Measurements from ENCODE around the gene AFAP1.

Gene AFAP1

DNA sequence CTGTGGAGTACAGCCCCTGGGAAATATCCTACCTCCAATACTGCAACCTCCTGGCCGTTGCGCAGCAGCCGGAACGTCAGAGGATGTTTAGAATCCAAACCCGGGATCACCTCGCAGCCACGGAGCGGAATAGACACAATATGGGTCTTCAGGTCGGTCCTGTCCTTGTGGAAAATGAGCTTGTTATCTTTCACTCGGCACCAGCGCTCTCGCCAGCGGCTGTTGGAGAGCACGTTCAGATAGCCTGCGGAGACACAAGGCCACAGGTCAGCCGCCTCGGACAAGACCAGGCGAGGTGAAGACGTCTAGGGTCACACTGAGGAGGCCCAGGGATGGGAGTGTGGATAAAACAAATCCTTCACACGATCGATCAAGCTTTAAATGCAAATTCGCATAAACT, 139.3 kb downstream of the AFAP1 start:
- Histone ChIP-seq H3K9ac (ENCODE audit: low read depth in 1 of 2, low read length in 2 of 2) (no peak overlapping the region), H3K27ac (ENCODE audit: low read depth in 2 of 2, low read length in 2 of 2) (no peak overlapping the region), H3K27me3 (ENCODE audit: control insufficient read depth in 2 of 2, insufficient read depth in 2 of 2, low read length in 2 of 2) (no peaks in the 10 kb centered on the region), H3K36me3 (ENCODE audit: control insufficient read depth in 2 of 2, insufficient read depth in 2 of 2, low read length in 2 of 2) (peaks cover 36 to 38% of the 10 kb centered on the region in 2 donors), H3K4me3 (ENCODE audit: low read length in 2 of 2) (no peak overlapping the region), H3K9me3 (ENCODE audit: control insufficient read depth in 2 of 2, low read length in 2 of 2) (no peaks in the 10 kb centered on the region), H3K4me1 (ENCODE audit: control insufficient read depth in 2 of 2, insufficient read depth in 2 of 2, low read length in 2 of 2) (no peaks in the 10 kb centered on the region)

DNA sequence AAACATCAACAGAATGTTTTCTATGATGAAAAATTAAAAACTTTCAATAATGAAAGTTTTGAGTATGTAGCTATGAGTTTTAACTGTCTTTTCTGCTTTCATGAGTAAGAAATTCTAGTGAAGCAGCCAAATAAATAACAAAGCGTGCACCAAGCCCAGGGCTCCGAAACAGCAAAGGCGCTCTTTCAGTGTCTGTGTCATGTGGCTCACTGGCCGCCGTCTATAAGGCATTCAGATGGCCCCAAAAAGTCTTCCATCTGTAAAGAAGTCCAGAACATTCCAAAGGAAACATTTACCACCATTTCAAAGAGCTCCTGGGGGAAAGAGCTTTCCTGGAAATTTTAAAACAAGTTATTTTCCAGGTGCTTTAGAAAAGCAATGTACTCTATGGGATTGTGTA, 139.9 kb downstream of the AFAP1 start:
- Histone ChIP-seq H3K27ac (ENCODE audit: low read depth in 2 of 2, low read length in 2 of 2) (no peak overlapping the region), H3K36me3 (ENCODE audit: control insufficient read depth in 2 of 2, insufficient read depth in 2 of 2, low read length in 2 of 2) (peaks cover 36 to 38% of the 10 kb centered on the region in 2 donors), H3K4me1 (ENCODE audit: control insufficient read depth in 2 of 2, insufficient read depth in 2 of 2, low read length in 2 of 2) (no peaks in the 10 kb centered on the region)

GRCh38 chr4:7799306-7799705, 140.4 kb downstream of the AFAP1 start:
- no peak overlapping the region for H3K27ac ChIP-seq (ENCODE audit: low read depth in 2 of 2, low read length in 2 of 2)
- H3K36me3 ChIP-seq (ENCODE audit: control insufficient read depth in 2 of 2, insufficient read depth in 2 of 2, low read length in 2 of 2) = peaks cover 36 to 38% of the 10 kb centered on the region in 2 donors
- no peak overlapping the region for H3K4me3 ChIP-seq (ENCODE audit: low read length in 2 of 2)
- H3K9me3 ChIP-seq (ENCODE audit: control insufficient read depth in 2 of 2, low read length in 2 of 2) = no peaks in the 10 kb centered on the region
- no peaks in the 10 kb centered on the region for H3K27me3 ChIP-seq (ENCODE audit: control insufficient read depth in 2 of 2, insufficient read depth in 2 of 2, low read length in 2 of 2)
- no peak overlapping the region for H3K9ac ChIP-seq (ENCODE audit: low read depth in 1 of 2, low read length in 2 of 2)
- no peaks in the 10 kb centered on the region for H3K4me1 ChIP-seq (ENCODE audit: control insufficient read depth in 2 of 2, insufficient read depth in 2 of 2, low read length in 2 of 2)

More for the DNA sequence above, 139.9 kb downstream of the AFAP1 start:
- Histone ChIP-seq H3K4me3 (ENCODE audit: low read length in 2 of 2) (no peak overlapping the region), H3K9ac (ENCODE audit: low read depth in 1 of 2, low read length in 2 of 2) (no peak overlapping the region), H3K9me3 (ENCODE audit: control insufficient read depth in 2 of 2, low read length in 2 of 2) (no peaks in the 10 kb centered on the region), H3K27me3 (ENCODE audit: control insufficient read depth in 2 of 2, insufficient read depth in 2 of 2, low read length in 2 of 2) (no peaks in the 10 kb centered on the region)

GRCh38 chr4:7798178-7798995, 141.3 kb downstream of the AFAP1 start:
- Histone ChIP-seq H3K4me3 (ENCODE audit: low read length in 2 of 2) (no peak overlapping the region), H3K9me3 (ENCODE audit: control insufficient read depth in 2 of 2, low read length in 2 of 2) (no peaks in the 10 kb centered on the region), H3K27me3 (ENCODE audit: control insufficient read depth in 2 of 2, insufficient read depth in 2 of 2, low read length in 2 of 2) (no peaks in the 10 kb centered on the region), H3K36me3 (ENCODE audit: control insufficient read depth in 2 of 2, insufficient read depth in 2 of 2, low read length in 2 of 2) (peaks cover 36 to 44% of the 10 kb centered on the region in 2 donors), H3K9ac (ENCODE audit: low read depth in 1 of 2, low read length in 2 of 2) (no peak overlapping the region), H3K27ac (ENCODE audit: low read depth in 2 of 2, low read length in 2 of 2) (no peak overlapping the region), H3K4me1 (ENCODE audit: control insufficient read depth in 2 of 2, insufficient read depth in 2 of 2, low read length in 2 of 2) (no peaks in the 10 kb centered on the region)

DNA sequence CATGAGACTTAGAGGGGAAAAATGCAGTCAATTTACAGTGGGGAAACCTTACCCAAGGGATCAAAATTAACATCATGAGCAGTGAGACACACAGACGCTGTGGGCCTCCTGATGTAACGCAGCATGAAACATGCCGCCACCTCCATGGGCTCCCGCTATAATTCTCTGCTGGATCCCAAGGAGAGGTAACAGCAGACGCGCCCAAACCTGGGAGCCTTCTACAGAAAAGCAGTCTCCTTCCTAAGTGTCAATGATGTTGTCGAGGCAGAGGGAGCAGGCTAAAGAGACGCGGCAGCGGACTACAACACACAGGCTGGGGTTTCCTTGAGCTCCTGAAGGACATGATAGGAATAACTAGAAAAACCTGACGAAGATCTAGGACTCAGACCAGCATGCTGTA, 142.3 kb downstream of the AFAP1 start:
- Histone ChIP-seq H3K4me3 (ENCODE audit: low read length in 2 of 2) (no peak overlapping the region), H3K36me3 (ENCODE audit: control insufficient read depth in 2 of 2, insufficient read depth in 2 of 2, low read length in 2 of 2) (peaks cover 36 to 53% of the 10 kb centered on the region in 2 donors), H3K9ac (ENCODE audit: low read depth in 1 of 2, low read length in 2 of 2) (no peak overlapping the region), H3K27ac (ENCODE audit: low read depth in 2 of 2, low read length in 2 of 2) (no peak overlapping the region), H3K27me3 (ENCODE audit: control insufficient read depth in 2 of 2, insufficient read depth in 2 of 2, low read length in 2 of 2) (no peaks in the 10 kb centered on the region), H3K4me1 (ENCODE audit: control insufficient read depth in 2 of 2, insufficient read depth in 2 of 2, low read length in 2 of 2) (no peaks in the 10 kb centered on the region), H3K9me3 (ENCODE audit: control insufficient read depth in 2 of 2, low read length in 2 of 2) (no peaks in the 10 kb centered on the region)

DNA sequence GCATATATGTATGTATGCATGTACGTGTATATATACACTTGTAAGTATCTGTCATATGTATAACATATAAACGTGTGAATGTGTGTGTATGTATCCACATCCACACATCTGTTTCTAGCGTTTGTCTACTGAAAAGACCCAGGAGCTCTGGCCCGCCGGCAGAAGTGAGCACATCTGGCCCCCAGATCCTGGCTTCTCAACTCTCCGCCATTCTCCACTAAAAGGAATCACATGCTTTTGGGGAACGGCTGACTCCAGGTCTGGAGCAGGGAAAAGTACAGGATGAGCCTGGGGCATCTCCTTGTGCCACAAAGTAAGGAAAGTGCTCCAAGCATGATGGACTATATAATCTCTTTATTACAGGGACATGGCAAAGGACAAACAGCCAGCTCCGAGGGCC, 143.7 kb downstream of the AFAP1 start:
- Histone ChIP-seq H3K9me3 (ENCODE audit: control insufficient read depth in 2 of 2, low read length in 2 of 2) (no peaks in the 10 kb centered on the region), H3K27ac (ENCODE audit: low read depth in 2 of 2, low read length in 2 of 2) (no peak overlapping the region), H3K4me3 (ENCODE audit: low read length in 2 of 2) (no peak overlapping the region), H3K9ac (ENCODE audit: low read depth in 1 of 2, low read length in 2 of 2) (no peak overlapping the region), H3K36me3 (ENCODE audit: control insufficient read depth in 2 of 2, insufficient read depth in 2 of 2, low read length in 2 of 2) (peaks cover 41 to 63% of the 10 kb centered on the region in 2 donors), H3K27me3 (ENCODE audit: control insufficient read depth in 2 of 2, insufficient read depth in 2 of 2, low read length in 2 of 2) (no peaks in the 10 kb centered on the region), H3K4me1 (ENCODE audit: control insufficient read depth in 2 of 2, insufficient read depth in 2 of 2, low read length in 2 of 2) (no peaks in the 10 kb centered on the region)

DNA sequence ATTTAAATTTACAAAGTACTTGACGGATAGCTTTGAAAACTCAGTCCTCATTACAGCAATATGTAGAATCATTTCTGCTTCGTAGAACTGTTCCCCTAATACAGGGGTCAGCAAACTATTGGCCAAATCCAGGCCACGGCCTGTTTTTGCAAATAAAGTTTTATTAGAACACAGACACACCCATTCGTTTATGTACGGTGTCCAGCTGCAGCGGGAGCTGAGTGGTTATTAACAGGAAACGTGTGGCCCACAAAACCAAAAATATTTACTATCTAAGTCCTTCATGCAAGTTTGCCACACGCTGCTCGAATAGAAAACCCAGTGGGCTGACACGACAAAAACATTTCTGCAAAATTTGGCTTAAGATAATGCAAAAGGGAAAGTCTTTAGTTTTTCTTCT, 146.5 kb downstream of the AFAP1 start:
- Histone ChIP-seq H3K27me3 (ENCODE audit: control insufficient read depth in 2 of 2, insufficient read depth in 2 of 2, low read length in 2 of 2) (no peaks in the 10 kb centered on the region), H3K9ac (ENCODE audit: low read depth in 1 of 2, low read length in 2 of 2) (no peak overlapping the region), H3K27ac (ENCODE audit: low read depth in 2 of 2, low read length in 2 of 2) (no peak overlapping the region), H3K4me1 (ENCODE audit: control insufficient read depth in 2 of 2, insufficient read depth in 2 of 2, low read length in 2 of 2) (no peaks in the 10 kb centered on the region), H3K4me3 (ENCODE audit: low read length in 2 of 2) (no peak overlapping the region), H3K36me3 (ENCODE audit: control insufficient read depth in 2 of 2, insufficient read depth in 2 of 2, low read length in 2 of 2) (peaks cover 14 to 45% of the 10 kb centered on the region in 2 donors), H3K9me3 (ENCODE audit: control insufficient read depth in 2 of 2, low read length in 2 of 2) (no peaks in the 10 kb centered on the region)

DNA sequence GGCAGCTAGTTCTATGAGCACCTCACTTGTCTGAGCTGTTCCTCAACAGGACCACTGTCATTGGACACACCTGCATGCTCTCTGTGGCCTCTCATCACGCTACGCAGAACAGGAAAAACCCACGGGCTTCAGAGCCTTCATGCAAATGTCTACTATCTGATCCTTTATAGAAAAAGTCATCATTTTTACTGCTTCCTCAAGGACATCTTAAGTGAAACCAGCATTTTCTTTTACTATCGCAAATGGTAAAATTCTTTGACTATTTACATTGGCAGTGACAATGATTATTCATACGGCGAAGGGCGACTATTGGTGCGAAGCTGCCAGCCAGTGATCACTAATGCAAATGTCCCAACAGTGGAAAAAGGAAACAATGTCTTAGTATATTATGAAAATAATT, 147.0 kb downstream of the AFAP1 start:
- Histone ChIP-seq H3K4me3 (ENCODE audit: low read length in 2 of 2) (no peak overlapping the region), H3K36me3 (ENCODE audit: control insufficient read depth in 2 of 2, insufficient read depth in 2 of 2, low read length in 2 of 2) (peaks cover 11 to 44% of the 10 kb centered on the region in 2 donors), H3K27ac (ENCODE audit: low read depth in 2 of 2, low read length in 2 of 2) (no peak overlapping the region), H3K9me3 (ENCODE audit: control insufficient read depth in 2 of 2, low read length in 2 of 2) (no peaks in the 10 kb centered on the region), H3K27me3 (ENCODE audit: control insufficient read depth in 2 of 2, insufficient read depth in 2 of 2, low read length in 2 of 2) (no peaks in the 10 kb centered on the region), H3K9ac (ENCODE audit: low read depth in 1 of 2, low read length in 2 of 2) (no peak overlapping the region), H3K4me1 (ENCODE audit: control insufficient read depth in 2 of 2, insufficient read depth in 2 of 2, low read length in 2 of 2) (no peaks in the 10 kb centered on the region)

- no peak overlapping the region for H3K27ac ChIP-seq (ENCODE audit: low read depth in 2 of 2, low read length in 2 of 2)
- H3K27me3 ChIP-seq (ENCODE audit: control insufficient read depth in 2 of 2, insufficient read depth in 2 of 2, low read length in 2 of 2) = no peaks in the 10 kb centered on the region
- peaks cover 13 to 41% of the 10 kb centered on the region in 2 donors for H3K36me3 ChIP-seq (ENCODE audit: control insufficient read depth in 2 of 2, insufficient read depth in 2 of 2, low read length in 2 of 2)
- H3K4me3 ChIP-seq (ENCODE audit: low read length in 2 of 2) = no peak overlapping the region
- no peaks in the 10 kb centered on the region for H3K9me3 ChIP-seq (ENCODE audit: control insufficient read depth in 2 of 2, low read length in 2 of 2)
- H3K4me1 ChIP-seq (ENCODE audit: control insufficient read depth in 2 of 2, insufficient read depth in 2 of 2, low read length in 2 of 2) = no peaks in the 10 kb centered on the region
- no peak overlapping the region for H3K9ac ChIP-seq (ENCODE audit: low read depth in 1 of 2, low read length in 2 of 2)
Measured at GRCh38 chr4:7790999-7791398, 148.7 kb downstream of the AFAP1 start.

- Histone ChIP-seq H3K27me3 (ENCODE audit: control insufficient read depth in 2 of 2, insufficient read depth in 2 of 2, low read length in 2 of 2) (no peaks in the 10 kb centered on the region), H3K4me3 (ENCODE audit: low read length in 2 of 2) (no peak overlapping the region), H3K27ac (ENCODE audit: low read depth in 2 of 2, low read length in 2 of 2) (no peak overlapping the region), H3K9ac (ENCODE audit: low read depth in 1 of 2, low read length in 2 of 2) (no peak overlapping the region), H3K9me3 (ENCODE audit: control insufficient read depth in 2 of 2, low read length in 2 of 2) (no peaks in the 10 kb centered on the region), H3K36me3 (ENCODE audit: control insufficient read depth in 2 of 2, insufficient read depth in 2 of 2, low read length in 2 of 2) (peaks cover 13 to 46% of the 10 kb centered on the region in 2 donors), H3K4me1 (ENCODE audit: control insufficient read depth in 2 of 2, insufficient read depth in 2 of 2, low read length in 2 of 2) (no peaks in the 10 kb centered on the region)
Measured at GRCh38 chr4:7790023-7790422, 149.6 kb downstream of the AFAP1 start.

Data from mucosa of rectum (tissue), 2 donors.